NT2/D1 (cell line): ENCODE data around the gene MRTFB.

Experiments
- SUZ12 ChIP-seq: IDR thresholded peaks from 2 replicates; pipeline ENCODE4 v1.6.1; 2011; ENCODE audit not compliant: insufficient read length, insufficient read depth; ENCODE audit errors: extremely low read depth
- YY1 ChIP-seq: IDR thresholded peaks from 2 replicates; pipeline ENCODE4 v1.6.1; 2011; ENCODE audit not compliant: insufficient read length, insufficient read depth
- ZNF274 ChIP-seq: IDR thresholded peaks from 2 replicates; pipeline ENCODE4 v1.6.1; 2011; ENCODE audit warnings: mild to moderate bottlenecking, low read depth, low read length

GRCh38 chr16:14306485-14307058 lies 235.5 kb downstream of the MRTFB start:
- no peak for TF ChIP-seq SUZ12
- no peak for TF ChIP-seq ZNF274
- TF ChIP-seq YY1 = no peak
